Measurements from ENCODE around the gene SFXN1. TPM values are rescaled to one million over a fixed set of nuclear protein-coding genes. Genes with fewer than 3 reads are reported as not detected.

SFXN1 gene
- total RNA-seq, 1 donor: 40.9 TPM

- Histone ChIP-seq H3K4me1 (ENCODE audit: insufficient read depth, low read length) (no peaks in the 10 kb centered on the region), H3K79me2 (ENCODE audit: insufficient read depth, low read length) (no peaks in the 10 kb centered on the region), H3K9me3 (ENCODE audit: low read depth, low read length) (no peaks in the 10 kb centered on the region), H3K27ac (ENCODE audit: low read depth, low read length) (no peak overlapping the region), H3K36me3 (ENCODE audit: insufficient read depth, low read length) (no peaks in the 10 kb centered on the region), H4K20me1 (ENCODE audit: insufficient read depth, low read length) (no peaks in the 10 kb centered on the region), H3K4me2 (ENCODE audit: insufficient read depth, low read length) (no peak overlapping the region), H3K27me3 (ENCODE audit: insufficient read depth, low read length) (no peaks in the 10 kb centered on the region), H3K4me3 (ENCODE audit: insufficient read depth, low read length) (no peak overlapping the region), H2AFZ (ENCODE audit: low read length) (no peak overlapping the region)
- DNase-seq (ENCODE audit: insufficient read length, low spot score, missing footprints): no peak
- TF ChIP-seq CTCF (IDR thresholded peaks at IDR 0.05; ENCODE audit: extremely low read depth, low read depth, low read length): no peak
Measured at GRCh38 chr5:175542966-175543235, 64.5 kb downstream of the SFXN1 start.

- Histone ChIP-seq H3K9me3 (ENCODE audit: low read depth, low read length) (no peaks in the 10 kb centered on the region), H4K20me1 (ENCODE audit: insufficient read depth, low read length) (no peaks in the 10 kb centered on the region), H3K27me3 (ENCODE audit: insufficient read depth, low read length) (peaks cover 3% of the 10 kb centered on the region), H3K4me2 (ENCODE audit: insufficient read depth, low read length) (no peak overlapping the region), H2AFZ (ENCODE audit: low read length) (no peak overlapping the region), H3K4me1 (ENCODE audit: insufficient read depth, low read length) (no peaks in the 10 kb centered on the region), H3K36me3 (ENCODE audit: insufficient read depth, low read length) (no peaks in the 10 kb centered on the region), H3K79me2 (ENCODE audit: insufficient read depth, low read length) (no peaks in the 10 kb centered on the region), H3K27ac (ENCODE audit: low read depth, low read length) (no peak overlapping the region), H3K4me3 (ENCODE audit: insufficient read depth, low read length) (no peak overlapping the region)
- DNase-seq (ENCODE audit: insufficient read length, low spot score, missing footprints): no peak
- TF ChIP-seq CTCF (IDR thresholded peaks at IDR 0.05; ENCODE audit: extremely low read depth, low read depth, low read length): no peak
Measured at GRCh38 chr5:175544108-175544511, 65.8 kb downstream of the SFXN1 start.

GRCh38 chr5:175544586-175544985 lies 66.2 kb downstream of the SFXN1 start:
- H3K27me3 ChIP-seq (ENCODE audit: insufficient read depth, low read length): peaks cover 3% of the 10 kb centered on the region
- H3K9me3 ChIP-seq (ENCODE audit: low read depth, low read length): no peaks in the 10 kb centered on the region

GRCh38 chr5:175547842-175548241 lies 69.5 kb downstream of the SFXN1 start:
- TF ChIP-seq CTCF (IDR thresholded peaks at IDR 0.05; ENCODE audit: extremely low read depth, low read depth, low read length): no peak
- no peaks in the 10 kb centered on the region for H4K20me1 ChIP-seq (ENCODE audit: insufficient read depth, low read length)

More at GRCh38 chr5:175544586-175544985, 66.2 kb downstream of the SFXN1 start:
- Histone ChIP-seq H2AFZ (ENCODE audit: low read length) (no peak overlapping the region), H3K27ac (ENCODE audit: low read depth, low read length) (no peak overlapping the region), H3K79me2 (ENCODE audit: insufficient read depth, low read length) (no peaks in the 10 kb centered on the region), H3K4me3 (ENCODE audit: insufficient read depth, low read length) (no peak overlapping the region), H3K4me2 (ENCODE audit: insufficient read depth, low read length) (no peak overlapping the region), H3K4me1 (ENCODE audit: insufficient read depth, low read length) (no peaks in the 10 kb centered on the region), H3K36me3 (ENCODE audit: insufficient read depth, low read length) (no peaks in the 10 kb centered on the region), H4K20me1 (ENCODE audit: insufficient read depth, low read length) (no peaks in the 10 kb centered on the region)
- no peak for DNase-seq (ENCODE audit: insufficient read length, low spot score, missing footprints)
- no peak for TF ChIP-seq CTCF (IDR thresholded peaks at IDR 0.05; ENCODE audit: extremely low read depth, low read depth, low read length)

More at GRCh38 chr5:175547842-175548241, 69.5 kb downstream of the SFXN1 start:
- Histone ChIP-seq H3K9me3 (ENCODE audit: low read depth, low read length) (no peaks in the 10 kb centered on the region), H3K4me3 (ENCODE audit: insufficient read depth, low read length) (no peak overlapping the region), H3K27ac (ENCODE audit: low read depth, low read length) (no peak overlapping the region), H3K79me2 (ENCODE audit: insufficient read depth, low read length) (no peaks in the 10 kb centered on the region), H3K4me1 (ENCODE audit: insufficient read depth, low read length) (no peaks in the 10 kb centered on the region), H3K27me3 (ENCODE audit: insufficient read depth, low read length) (peaks cover 3% of the 10 kb centered on the region), H2AFZ (ENCODE audit: low read length) (no peak overlapping the region), H3K4me2 (ENCODE audit: insufficient read depth, low read length) (no peak overlapping the region), H3K36me3 (ENCODE audit: insufficient read depth, low read length) (no peaks in the 10 kb centered on the region)
- no peak for DNase-seq (ENCODE audit: insufficient read length, low spot score, missing footprints)

All from osteoblast (primary cell).